ENCODE results near the gene IP6K1.

IP6K1 gene

GRCh38 chr3:49756036-49756435, 30.3 kb downstream of the IP6K1 start (continued):
- TF ChIP-seq PATZ1 (tag by site-specific recombination; IDR thresholded peaks at IDR 0.05) (no peak), ZNF670 (tag by site-specific recombination; IDR thresholded peaks at IDR 0.05; ENCODE audit: low read depth) (no peak), ZNF510 (tag by site-specific recombination; IDR thresholded peaks at IDR 0.05; ENCODE audit: insufficient replicate concordance) (no peak), PRDM4 (tag by site-specific recombination; IDR thresholded peaks at IDR 0.05) (no peak), GFI1B (tag by site-specific recombination; IDR thresholded peaks at IDR 0.05) (no peak), ZNF501 (tag by site-specific recombination; IDR thresholded peaks at IDR 0.05) (no peak), ZNF138 (tag by site-specific recombination; IDR thresholded peaks at IDR 0.05; ENCODE audit: borderline replicate concordance) (no peak), ZNF530 (tag by site-specific recombination; IDR thresholded peaks at IDR 0.05; ENCODE audit: low read depth) (no peak), ZNF324 (tag by site-specific recombination; IDR thresholded peaks at IDR 0.05) (no peak), PBX3 (CRISPR knock-in tag; IDR thresholded peaks at IDR 0.05) (no peak)

- H3K9me3 ChIP-seq (ENCODE audit: control insufficient read depth, insufficient read depth, low read depth, low read length), result no peaks in the 10 kb centered on the region
- TF ChIP-seq ZNF211 (tag by site-specific recombination; IDR thresholded peaks at IDR 0.05; ENCODE audit: low read depth) (no peak), ZNF580 (tag by site-specific recombination; IDR thresholded peaks at IDR 0.05) (no peak), ZSCAN23 (tag by site-specific recombination; IDR thresholded peaks at IDR 0.05) (no peak), ZBTB48 (tag by site-specific recombination; IDR thresholded peaks at IDR 0.05) (no peak), BCL11B (tag by site-specific recombination; IDR thresholded peaks at IDR 0.05; ENCODE audit: low read depth) (no peak), ZNF610 (tag by site-specific recombination; IDR thresholded peaks at IDR 0.05; ENCODE audit: borderline replicate concordance) (no peak), ZNF560 (tag by site-specific recombination; IDR thresholded peaks at IDR 0.05; ENCODE audit: borderline replicate concordance) (no peak), ZNF624 (tag by site-specific recombination; IDR thresholded peaks at IDR 0.05) (no peak), OSR2 (tag by site-specific recombination; IDR thresholded peaks at IDR 0.05) (no peak), ZNF677 (tag by site-specific recombination; IDR thresholded peaks at IDR 0.05) (no peak), SP3 (tag by site-specific recombination; IDR thresholded peaks at IDR 0.05) (no peak), ZNF626 (tag by site-specific recombination; IDR thresholded peaks at IDR 0.05) (no peak), OVOL3 (tag by site-specific recombination; IDR thresholded peaks at IDR 0.05) (no peak), ZNF837 (tag by site-specific recombination; IDR thresholded peaks at IDR 0.05) (no peak), ZNF426 (tag by site-specific recombination; IDR thresholded peaks at IDR 0.05) (no peak), IKZF3 (tag by site-specific recombination; IDR thresholded peaks at IDR 0.05) (no peak)
- CTCF ChIA-PET, result no interaction called here
Measured at GRCh38 chr3:49754536-49754935, 31.8 kb downstream of the IP6K1 start.

More at GRCh38 chr3:49754536-49754935, 31.8 kb downstream of the IP6K1 start:
- POLR2A ChIA-PET, result no interaction called here
- Histone ChIP-seq H3K27ac (ENCODE audit: extremely low read depth, low read depth, low read length) (no peak overlapping the region), H3K4me3 (ENCODE audit: low read depth, low read length) (no peak overlapping the region), H3K36me3 (ENCODE audit: control insufficient read depth in 2 of 2, insufficient read depth in 1 of 2, low read length in 2 of 2) (peaks cover 0 to 6% of the 10 kb centered on the region in 2 experiments; a peak in 2 of 3 replicates), H3K4me1 (ENCODE audit: control insufficient read depth, insufficient read depth, low read length) (no peaks in the 10 kb centered on the region)
